Measurements from ENCODE around the gene NBEA. TPM values are rescaled to one million over a fixed set of nuclear protein-coding genes. Genes with fewer than 3 reads are reported as not detected.
A peak's percentile ranks its signal among the peaks of the same experiment; 100 is the strongest.

The NBEA gene
- total RNA-seq, 1 experiment from 2014 or later = 0.16 TPM

- Histone ChIP-seq H3K36me3 (no peaks in the 10 kb centered on the region), H3K4me3 (no peak overlapping the region), H3K27me3 (no peaks in the 10 kb centered on the region), H3K9me3 (no peaks in the 10 kb centered on the region)
- no peak for DNase-seq
These were observed 314.5 kb downstream of the NBEA start for GRCh38 chr13:35256459-35257148.

- DNase-seq = no peak
- no peaks in the 10 kb centered on the region for H3K27me3 ChIP-seq
- H3K4me3 ChIP-seq = no peak overlapping the region
- no peaks in the 10 kb centered on the region for H3K9me3 ChIP-seq
- no peaks in the 10 kb centered on the region for H3K36me3 ChIP-seq
These were observed 318.2 kb downstream of the NBEA start for GRCh38 chr13:35260316-35260715.

- no peaks in the 10 kb centered on the region for H3K9me3 ChIP-seq
- H3K4me3 ChIP-seq = no peak overlapping the region
- no peak for DNase-seq
- H3K27me3 ChIP-seq = no peaks in the 10 kb centered on the region
- H3K36me3 ChIP-seq = no peaks in the 10 kb centered on the region
These were observed 324.3 kb downstream of the NBEA start for GRCh38 chr13:35266412-35266811.

- Histone ChIP-seq H3K4me3 (no peak overlapping the region), H3K9me3 (no peaks in the 10 kb centered on the region), H3K27me3 (no peaks in the 10 kb centered on the region), H3K36me3 (no peaks in the 10 kb centered on the region)
- DNase-seq = no peak
These were observed 336.8 kb downstream of the NBEA start for GRCh38 chr13:35278917-35279316.

- Histone ChIP-seq H3K4me3 (no peak overlapping the region), H3K36me3 (no peaks in the 10 kb centered on the region), H3K27me3 (peaks cover under 1% of the 10 kb centered on the region; the same call in 1 of the 2 replicates), H3K9me3 (no peaks in the 10 kb centered on the region)
- DNase-seq = no peak
These were observed 337.4 kb downstream of the NBEA start for GRCh38 chr13:35279500-35279899.

GRCh38 chr13:35283856-35284255, 341.8 kb downstream of the NBEA start:
- no peak for DNase-seq
- Histone ChIP-seq H3K9me3 (no peaks in the 10 kb centered on the region), H3K4me3 (no peak overlapping the region), H3K36me3 (no peaks in the 10 kb centered on the region), H3K27me3 (peaks cover 4% of the 10 kb centered on the region)

GRCh38 chr13:35285677-35286076, 343.6 kb downstream of the NBEA start:
- DNase-seq = no peak
- H3K9me3 ChIP-seq = no peaks in the 10 kb centered on the region
- peaks cover 4% of the 10 kb centered on the region for H3K27me3 ChIP-seq
- H3K4me3 ChIP-seq = no peak overlapping the region
- H3K36me3 ChIP-seq = no peaks in the 10 kb centered on the region

- Histone ChIP-seq H3K36me3 (no peaks in the 10 kb centered on the region), H3K4me3 (no peak overlapping the region), H3K9me3 (no peaks in the 10 kb centered on the region), H3K27me3 (no peaks in the 10 kb centered on the region)
- DNase-seq = no peak
These were observed 350.3 kb downstream of the NBEA start for GRCh38 chr13:35292329-35292728.

GRCh38 chr13:35293579-35294226, 351.6 kb downstream of the NBEA start:
- H3K9me3 ChIP-seq = no peaks in the 10 kb centered on the region
- H3K27me3 ChIP-seq = no peaks in the 10 kb centered on the region
- no peaks in the 10 kb centered on the region for H3K36me3 ChIP-seq
- no peak overlapping the region for H3K4me3 ChIP-seq
- DNase-seq = no peak

GRCh38 chr13:35309706-35310105, 367.6 kb downstream of the NBEA start:
- Histone ChIP-seq H3K4me3 (no peak overlapping the region), H3K9me3 (no peaks in the 10 kb centered on the region), H3K36me3 (no peaks in the 10 kb centered on the region), H3K27me3 (no peaks in the 10 kb centered on the region; the same call in 1 of the 2 replicates)
- DNase-seq = no peak

GRCh38 chr13:35332134-35332533, 390.1 kb downstream of the NBEA start:
- DNase-seq = no peak
- no peak overlapping the region for H3K4me3 ChIP-seq
- H3K27me3 ChIP-seq = no peaks in the 10 kb centered on the region
- H3K36me3 ChIP-seq = no peaks in the 10 kb centered on the region
- H3K9me3 ChIP-seq = no peaks in the 10 kb centered on the region

GRCh38 chr13:35333157-35333556, 391.1 kb downstream of the NBEA start:
- DNase-seq = no peak
- Histone ChIP-seq H3K9me3 (no peaks in the 10 kb centered on the region), H3K36me3 (no peaks in the 10 kb centered on the region), H3K4me3 (no peak overlapping the region), H3K27me3 (no peaks in the 10 kb centered on the region)

- Histone ChIP-seq H3K36me3 (no peaks in the 10 kb centered on the region), H3K4me3 (peak overlapping the region; percentile 6; the same call in 1 of the 2 replicates), H3K9me3 (no peaks in the 10 kb centered on the region), H3K27me3 (no peaks in the 10 kb centered on the region)
- no peak for DNase-seq
These were observed 400.4 kb downstream of the NBEA start for GRCh38 chr13:35342440-35342839.

- DNase-seq = no peak
- no peak overlapping the region for H3K4me3 ChIP-seq
- H3K9me3 ChIP-seq = no peaks in the 10 kb centered on the region
- H3K27me3 ChIP-seq = no peaks in the 10 kb centered on the region
- no peaks in the 10 kb centered on the region for H3K36me3 ChIP-seq
These were observed 401.3 kb downstream of the NBEA start for GRCh38 chr13:35343417-35343816.

- no peak for DNase-seq
- H3K27me3 ChIP-seq = no peaks in the 10 kb centered on the region
- H3K4me3 ChIP-seq = no peak overlapping the region
- no peaks in the 10 kb centered on the region for H3K36me3 ChIP-seq
- H3K9me3 ChIP-seq = no peaks in the 10 kb centered on the region
These were observed 403.9 kb downstream of the NBEA start for GRCh38 chr13:35345992-35346391.

GRCh38 chr13:35346494-35346893, 404.4 kb downstream of the NBEA start:
- Histone ChIP-seq H3K4me3 (no peak overlapping the region), H3K27me3 (no peaks in the 10 kb centered on the region), H3K36me3 (no peaks in the 10 kb centered on the region), H3K9me3 (no peaks in the 10 kb centered on the region)
- no peak for DNase-seq

- no peak for DNase-seq
- Histone ChIP-seq H3K4me3 (no peak overlapping the region), H3K9me3 (no peaks in the 10 kb centered on the region), H3K27me3 (no peaks in the 10 kb centered on the region), H3K36me3 (no peaks in the 10 kb centered on the region)
These were observed 405.7 kb downstream of the NBEA start for GRCh38 chr13:35347679-35348205.

GRCh38 chr13:35349052-35349451, 407.0 kb downstream of the NBEA start:
- H3K4me3 ChIP-seq = no peak overlapping the region
- no peaks in the 10 kb centered on the region for H3K36me3 ChIP-seq
- DNase-seq = no peak
- H3K9me3 ChIP-seq = no peaks in the 10 kb centered on the region
- H3K27me3 ChIP-seq = no peaks in the 10 kb centered on the region
